Stimulated activated CD8-positive, alpha-beta memory T cell treated with anti-CD3 and anti-CD28 coated beads, Interleukin-7, amount 100 ng/mL, for 24 hours (primary cell): ENCODE data around the gene CDK5RAP2.
"Not testable (repeated sequence)": the region's sequence is repeated elsewhere in the genome, so short reads cannot be mapped to it uniquely, and the experiment has no call there.

Experiments
- DNase-seq: peaks from one replicate; pipeline ENCODE4 v3.0.0-alpha.2; 2020; ENCODE audit warnings: low read depth

The CDK5RAP2 gene

GRCh38 chr9:120464887-120465421, 115.0 kb downstream of the CDK5RAP2 start:
- no peak for DNase-seq

- DNase-seq = no peak
These were observed 115.6 kb downstream of the CDK5RAP2 start for GRCh38 chr9:120464176-120464886.

GRCh38 chr9:120463765-120464164, 116.2 kb downstream of the CDK5RAP2 start:
- DNase-seq = no peak

DNA sequence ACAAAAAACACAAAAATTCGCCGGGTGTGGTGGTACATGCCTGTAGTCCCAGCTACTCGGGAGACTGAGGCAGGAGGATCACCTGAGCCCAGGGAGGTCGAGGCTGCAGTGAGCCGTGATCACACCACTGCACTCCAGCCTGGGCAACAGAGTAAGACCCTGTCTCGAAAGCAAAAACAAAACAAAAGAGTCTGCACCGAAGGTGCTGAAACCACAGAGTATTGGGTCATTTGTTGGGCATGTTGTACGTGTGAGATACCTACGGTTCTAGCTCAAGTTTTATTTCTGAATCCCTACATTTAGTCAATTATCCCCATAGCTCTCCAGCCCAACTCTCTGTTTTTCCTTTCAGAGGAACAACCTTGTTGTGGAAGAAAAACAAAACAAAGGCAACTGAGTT, 118.3 kb downstream of the CDK5RAP2 start:
- not testable (repeated sequence) for DNase-seq

DNA sequence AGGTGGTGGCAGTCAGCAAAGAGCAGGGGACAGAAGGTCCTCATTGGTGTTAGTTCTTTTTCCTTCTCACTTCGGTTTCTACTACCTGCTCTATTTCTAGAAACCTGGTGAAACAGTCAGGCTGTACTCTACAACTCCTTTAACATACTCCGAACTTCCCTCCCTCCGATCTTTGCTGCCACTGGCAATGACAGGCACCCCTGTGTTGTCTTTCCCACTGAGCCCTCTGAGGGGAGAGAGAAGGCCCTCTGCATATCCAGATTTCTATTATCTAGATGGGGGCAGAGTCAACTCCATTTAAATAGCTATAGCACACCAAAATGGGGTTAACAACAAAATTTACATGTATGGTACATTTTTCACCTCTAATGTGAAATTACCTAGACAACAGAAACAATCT, 123.7 kb downstream of the CDK5RAP2 start:
- DNase-seq = no peak

DNA sequence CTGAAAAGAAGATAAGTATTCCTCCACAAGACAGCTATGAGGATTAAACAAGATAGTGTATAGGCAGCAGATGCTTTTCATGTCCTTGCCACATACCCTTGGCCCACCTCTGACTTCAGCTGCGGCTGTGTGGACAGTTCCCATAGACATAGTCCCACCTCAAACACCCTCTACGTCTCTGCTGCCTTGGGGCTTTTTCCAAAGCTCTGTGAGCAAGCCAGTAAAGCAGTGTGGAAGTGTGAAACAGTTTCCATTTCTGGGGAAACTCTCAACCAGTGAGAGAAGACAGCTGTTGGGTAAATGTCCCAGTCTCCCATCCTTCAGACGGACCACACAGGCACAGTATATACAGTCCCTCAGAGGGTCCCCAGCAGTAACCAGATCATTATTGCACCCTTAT, 125.5 kb downstream of the CDK5RAP2 start:
- no peak for DNase-seq

DNA sequence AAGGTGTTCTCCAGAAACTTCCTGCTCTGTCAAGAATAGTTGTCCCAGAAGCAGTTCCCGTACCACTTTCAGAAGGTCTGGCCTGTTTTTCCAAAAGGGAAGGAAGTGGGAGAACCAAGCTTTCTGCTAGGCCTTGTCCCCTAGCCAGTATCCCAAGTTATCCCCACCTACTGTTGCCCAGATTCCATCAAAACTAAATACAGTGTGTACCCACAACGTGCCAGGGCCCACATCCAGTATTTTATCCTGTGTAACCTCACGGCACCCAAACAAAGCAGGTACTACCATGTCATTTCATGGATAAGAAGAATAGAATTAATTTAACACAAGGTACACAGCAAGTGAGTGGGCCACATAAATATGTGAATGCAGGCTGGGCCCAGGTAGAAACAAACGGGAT, 126.2 kb downstream of the CDK5RAP2 start:
- no peak for DNase-seq

GRCh38 chr9:120452631-120453030, 127.3 kb downstream of the CDK5RAP2 start:
- DNase-seq = no peak

DNA sequence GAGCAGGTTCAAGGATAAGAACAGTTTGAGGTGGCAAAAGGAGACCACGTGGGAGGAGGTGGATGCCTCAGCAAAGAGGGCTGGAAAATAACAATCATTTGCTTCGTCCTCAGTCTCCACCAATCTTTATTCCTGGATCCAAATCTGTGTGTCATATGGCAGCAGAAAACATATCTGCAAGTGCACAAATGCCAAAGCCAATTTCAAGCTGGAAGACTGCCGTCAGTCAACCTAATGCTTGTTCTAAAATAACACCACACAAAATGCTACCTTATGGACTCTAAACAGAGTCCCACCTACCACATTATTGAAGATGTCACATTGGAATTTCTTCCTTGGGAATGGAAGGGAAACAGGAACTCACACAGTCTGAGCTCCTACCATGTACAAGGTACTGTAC, 129.1 kb downstream of the CDK5RAP2 start:
- no peak for DNase-seq

DNA sequence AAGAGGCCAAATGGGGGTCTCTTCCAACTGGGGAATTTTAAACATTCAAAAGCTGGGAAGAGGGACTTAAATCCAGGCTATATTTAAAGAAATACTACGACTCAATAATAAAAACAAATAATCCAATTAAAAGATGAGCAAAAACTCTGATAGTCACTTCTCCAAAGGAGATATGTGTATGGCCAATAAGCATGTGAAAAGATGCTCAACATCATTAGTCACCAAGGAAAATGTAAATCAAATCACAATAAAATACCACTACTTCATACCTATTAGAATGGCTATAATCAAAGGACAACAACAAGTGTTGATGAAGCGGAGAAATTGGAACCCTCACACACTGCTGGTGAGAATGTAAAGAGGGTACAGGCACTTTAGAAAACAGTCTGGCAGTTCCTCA, 130.4 kb downstream of the CDK5RAP2 start:
- DNase-seq = no peak

GRCh38 chr9:120447959-120448500, 131.9 kb downstream of the CDK5RAP2 start:
- no peak for DNase-seq

GRCh38 chr9:120446671-120447070, 133.3 kb downstream of the CDK5RAP2 start:
- DNase-seq = no peak

GRCh38 chr9:120443976-120444375, 136.0 kb downstream of the CDK5RAP2 start:
- no peak for DNase-seq

DNA sequence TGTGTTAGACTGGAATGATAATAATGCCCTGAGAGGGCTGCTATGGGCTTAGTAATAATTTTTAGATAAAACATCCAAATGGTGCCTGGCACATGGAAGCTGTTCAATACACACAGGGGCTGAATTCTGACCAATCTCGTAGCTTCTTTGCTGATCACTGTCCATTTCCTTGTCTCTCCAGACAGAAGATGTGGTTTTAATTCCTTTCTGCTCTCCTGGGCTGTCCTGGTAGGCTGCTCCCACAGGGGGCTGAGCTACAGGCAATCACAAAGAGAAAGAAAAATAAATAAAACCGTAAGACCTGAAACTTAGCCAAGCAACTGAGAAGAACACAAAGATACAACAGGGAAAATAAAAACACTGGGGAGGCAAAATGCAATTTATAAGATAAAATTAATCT, 136.5 kb downstream of the CDK5RAP2 start:
- DNase-seq = no peak

DNA sequence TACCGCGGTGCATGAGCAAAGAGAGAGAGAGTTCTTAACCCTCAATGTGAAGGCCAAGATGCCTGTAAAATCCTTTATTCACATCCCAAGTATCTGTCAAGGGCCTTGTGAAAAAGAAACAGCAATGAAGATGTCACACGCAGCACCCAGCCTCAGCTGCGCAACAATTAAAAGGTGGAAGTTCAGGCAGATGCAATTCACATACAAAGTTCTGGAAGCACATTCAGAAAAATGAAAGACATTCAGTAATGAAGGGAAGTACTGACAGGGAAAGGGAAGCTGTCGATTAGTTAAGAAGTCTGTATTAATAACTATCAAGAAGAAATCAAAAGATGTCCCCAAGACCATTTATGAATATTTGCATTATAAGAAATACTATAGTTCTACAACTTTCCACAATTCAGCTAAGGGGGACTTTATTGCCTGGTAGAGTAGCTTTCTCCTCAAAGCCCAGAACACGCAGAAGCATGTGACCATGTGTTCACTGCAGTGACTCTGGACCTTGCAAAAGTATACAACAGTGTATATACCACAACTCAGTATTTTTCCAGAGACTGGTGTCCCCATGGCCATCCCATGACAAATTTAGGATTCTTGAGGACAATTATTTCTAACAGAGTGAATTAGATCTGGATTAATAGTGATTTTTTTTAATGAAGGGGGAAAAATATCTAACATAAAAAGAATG, 137.5 kb downstream of the CDK5RAP2 start:
- DNase-seq = no peak

DNA sequence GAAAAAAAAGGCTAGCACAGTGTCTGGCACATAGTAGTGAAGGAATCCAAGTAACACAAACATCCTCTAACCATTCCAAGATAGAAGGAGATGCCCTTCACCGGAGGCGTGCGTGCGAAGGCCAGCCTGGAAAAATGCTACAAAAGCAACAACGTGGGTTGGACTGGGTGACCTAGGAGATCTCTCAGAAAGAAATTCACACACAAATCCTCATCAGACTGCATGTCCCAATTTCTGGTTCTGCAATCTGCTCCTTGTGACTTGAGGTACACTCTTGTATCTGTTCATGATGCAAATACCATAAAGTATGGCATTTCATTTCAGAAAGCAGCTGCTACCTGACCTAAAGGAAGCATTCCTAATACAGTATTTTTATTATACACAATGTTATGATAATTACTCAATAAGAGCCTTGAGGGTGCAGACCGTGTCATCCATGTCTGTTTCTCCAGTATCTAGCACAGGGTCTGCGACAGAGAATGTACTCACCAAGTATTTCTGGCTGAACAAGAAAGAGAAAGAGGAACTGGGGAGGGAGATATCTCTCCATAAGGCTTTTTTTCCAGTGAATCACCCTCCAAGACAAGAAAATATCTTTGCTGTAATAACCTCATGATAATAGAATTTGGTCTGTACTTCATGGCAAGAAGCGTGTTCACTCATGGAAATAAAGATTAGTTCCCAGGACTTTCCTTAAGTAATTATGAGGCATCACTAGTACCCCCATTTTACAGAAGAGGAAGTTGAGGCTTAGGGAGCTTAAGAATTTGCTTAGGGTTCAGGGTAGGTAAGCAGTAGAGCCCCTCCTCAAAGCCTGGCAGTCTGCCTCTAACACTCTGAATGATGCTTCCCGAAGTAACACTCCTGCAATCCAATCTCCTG, 138.3 kb downstream of the CDK5RAP2 start:
- DNase-seq = no peak

GRCh38 chr9:120440791-120441190, 139.2 kb downstream of the CDK5RAP2 start:
- no peak for DNase-seq

- DNase-seq = no peak
These were observed 140.0 kb downstream of the CDK5RAP2 start for GRCh38 chr9:120439926-120440325.

GRCh38 chr9:120438836-120439546, 141.0 kb downstream of the CDK5RAP2 start:
- DNase-seq = no peak

DNA sequence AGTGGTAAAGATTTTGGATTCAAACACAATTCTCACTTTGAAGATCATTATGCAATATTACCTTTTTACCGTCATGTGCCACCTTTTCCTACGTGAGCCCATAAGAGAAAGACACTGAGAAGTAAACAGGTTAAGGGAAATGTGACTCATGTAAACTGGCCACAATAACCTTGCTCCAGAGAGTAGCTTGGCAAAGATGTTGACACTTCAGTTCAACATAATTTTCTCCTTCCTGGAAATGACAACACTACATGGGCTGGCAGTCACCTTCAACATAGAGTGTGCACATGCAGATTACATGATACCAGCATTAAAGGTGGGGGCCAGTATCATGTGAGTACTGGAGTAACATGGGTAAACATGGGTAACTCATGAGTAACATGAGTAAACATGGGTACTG, 141.9 kb downstream of the CDK5RAP2 start:
- no peak for DNase-seq

GRCh38 chr9:120436983-120437475, 142.9 kb downstream of the CDK5RAP2 start:
- no peak for DNase-seq
